Caki2 (cell line): ENCODE measurements around the gene ATG5. TPM values are rescaled to one million over a fixed set of nuclear protein-coding genes. Genes with fewer than 3 reads are reported as not detected.

ENCODE experiments used
- DNase-seq: peaks from one replicate; pipeline ENCODE4 v3.0.0-alpha.2; 2015; ENCODE audit warnings: low read depth
- in situ Hi-C: cut with HindIII; loops from 2 replicates; pipeline ENCODE4 v1.10.0; 2016; ENCODE audit warnings: low sequenced_read_pairs, low pct_unique_long_range_greater_than_20kb, mixed read lengths
- total RNA-seq: library from RNA; depleted of rRNA; stranded (reverse); fragments of >200 nt; shearing (Covaris generic); gene quantifications from 2 replicates; pipeline ENCODE4 v1.2.3, GENCODE V29; 2014; ENCODE audit warnings: low replicate concordance; rRNA removed

Gene ATG5
- total RNA-seq, 1 experiment from 2014 or later = 40.7 TPM

DNA sequence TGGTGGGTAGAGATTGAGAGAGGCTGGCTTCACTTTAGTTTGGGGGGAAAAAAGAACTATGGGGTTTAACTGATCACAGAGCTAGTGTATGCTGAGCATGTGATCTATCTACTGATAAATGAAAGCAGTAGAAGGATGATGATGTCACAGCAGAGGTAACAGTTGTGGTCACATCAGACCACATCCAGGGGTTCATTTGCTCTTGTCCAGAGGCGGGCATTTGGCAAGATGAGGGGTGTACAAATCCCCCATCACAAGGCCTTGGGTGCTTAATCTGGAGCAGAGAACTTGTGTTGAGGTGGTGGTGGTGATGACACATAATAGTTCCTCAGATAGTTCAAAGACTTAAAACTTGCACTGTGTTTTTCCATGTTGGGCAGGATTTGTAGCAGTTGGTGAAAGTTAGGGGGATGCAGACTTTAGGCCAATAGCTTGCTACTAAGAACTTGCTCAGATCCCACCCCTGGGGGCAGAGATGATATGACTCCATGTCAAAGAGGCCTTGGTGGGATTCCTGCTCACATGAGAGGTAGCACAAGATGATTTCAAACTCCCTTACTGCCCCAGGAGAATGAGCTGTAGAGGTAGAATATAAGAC, 176.0 kb downstream of the ATG5 start:
- no peak for DNase-seq
- in situ Hi-C loops = no loop called here

DNA sequence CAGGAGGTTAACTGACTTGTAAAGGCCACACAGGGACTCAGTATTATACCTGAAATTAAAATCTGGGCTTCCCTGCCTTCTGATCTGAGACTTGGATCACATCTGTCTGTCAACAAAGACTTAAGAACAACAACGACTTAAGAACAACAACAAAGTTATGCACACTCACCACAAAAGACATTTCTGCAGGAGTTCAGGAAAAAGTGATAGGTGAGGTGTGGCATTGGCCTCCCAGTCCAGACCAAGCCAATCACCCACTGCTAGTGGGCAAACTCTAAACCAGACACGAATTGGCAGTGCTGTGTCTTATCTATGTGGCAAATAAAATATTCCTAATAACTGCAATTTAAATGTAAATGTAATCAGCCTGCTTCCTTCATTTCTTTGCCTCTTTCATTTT, 178.1 kb downstream of the ATG5 start:
- DNase-seq = no peak
- in situ Hi-C loops = no loop called here

DNA sequence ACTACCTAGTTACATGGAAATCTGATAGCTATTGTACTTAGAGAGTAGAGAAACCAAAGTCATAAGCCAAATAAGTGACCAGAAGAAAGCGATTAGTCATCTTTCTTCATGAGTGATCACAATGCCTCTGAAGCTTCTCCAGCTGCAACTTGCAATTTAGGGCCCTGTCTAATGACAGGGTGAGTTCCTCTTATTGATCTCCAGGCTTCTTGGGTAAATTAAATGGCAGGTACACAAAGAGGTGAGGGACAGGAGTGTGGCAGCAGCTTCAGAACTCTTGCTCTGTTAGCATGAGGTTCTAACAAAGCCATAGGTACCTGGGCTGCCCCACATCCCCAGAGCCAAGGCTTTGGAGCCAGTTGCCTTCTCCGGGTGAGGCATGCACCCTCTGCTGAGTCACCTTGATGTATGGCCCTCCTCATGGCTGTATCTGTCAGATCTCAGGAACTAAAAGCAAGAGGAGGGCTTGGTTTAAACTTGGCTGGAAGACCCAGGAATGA, 178.7 kb downstream of the ATG5 start:
- in situ Hi-C loops = no loop called here
- peak; percentile 81 for DNase-seq

DNA sequence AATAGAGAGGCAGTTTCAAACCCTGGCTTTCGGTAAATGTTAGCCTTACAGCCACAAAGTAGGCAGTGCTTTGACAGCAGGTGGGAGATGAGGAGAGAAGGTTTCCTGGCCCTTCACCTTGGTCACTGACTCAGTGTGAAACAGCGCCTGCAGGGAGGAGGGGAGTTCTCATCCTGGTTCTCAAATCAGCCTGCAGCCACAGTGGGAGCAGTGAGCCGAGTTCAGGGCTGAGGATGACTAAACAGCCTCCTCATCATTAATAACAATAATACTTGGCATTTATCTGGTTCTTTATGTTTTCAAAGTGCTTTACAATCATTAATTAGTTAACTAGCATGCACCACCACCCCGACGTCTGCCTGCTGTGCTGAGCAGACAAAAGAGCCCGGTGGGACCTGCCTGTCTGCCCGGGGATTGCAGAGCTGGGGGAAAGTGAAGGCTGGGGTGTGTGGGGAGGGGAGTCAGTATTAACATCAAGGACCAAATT, 179.8 kb downstream of the ATG5 start:
- peak; percentile 53 for DNase-seq
- in situ Hi-C loops = no loop called here

DNA sequence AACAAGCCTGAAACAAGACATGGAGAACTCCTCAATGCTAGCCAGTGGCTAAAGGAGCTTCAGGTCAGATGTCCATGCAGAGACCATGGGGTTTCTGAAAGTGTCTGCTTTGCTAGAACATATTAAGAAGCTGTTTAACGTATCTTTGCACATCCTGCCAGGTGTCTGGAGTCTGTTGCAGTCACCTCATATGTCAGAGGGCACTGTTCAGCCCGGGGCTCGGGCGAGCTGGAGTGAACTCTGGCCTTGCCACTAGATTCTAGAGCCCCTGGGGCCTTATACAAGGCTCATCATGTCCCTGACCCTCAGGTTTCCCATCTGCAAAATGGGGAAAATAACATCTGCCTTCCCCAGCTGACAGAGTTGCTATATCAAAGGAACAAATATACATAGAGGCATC, 180.4 kb downstream of the ATG5 start:
- DNase-seq = no peak
- in situ Hi-C loops = no loop called here

DNA sequence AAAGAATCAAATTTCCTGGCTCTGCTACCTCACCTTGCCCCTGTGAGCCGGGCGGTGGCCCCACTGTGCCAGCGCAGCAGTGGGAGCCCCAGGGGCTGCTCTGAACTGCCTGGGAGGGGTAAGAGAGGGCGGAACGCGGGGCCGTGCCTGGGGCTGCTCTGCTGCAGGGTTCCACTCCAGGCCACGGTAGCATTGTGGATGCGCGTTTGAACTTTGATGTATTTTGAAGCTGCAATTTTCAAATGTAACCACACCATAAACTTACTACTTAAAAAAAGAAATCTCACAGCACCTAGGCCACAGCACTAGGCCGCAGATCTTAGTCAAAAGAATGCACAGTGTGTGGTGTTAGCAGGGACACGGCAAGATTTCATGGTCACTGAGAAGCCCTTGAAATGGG, 181.9 kb downstream of the ATG5 start:
- in situ Hi-C loops = no loop called here
- no peak for DNase-seq

DNA sequence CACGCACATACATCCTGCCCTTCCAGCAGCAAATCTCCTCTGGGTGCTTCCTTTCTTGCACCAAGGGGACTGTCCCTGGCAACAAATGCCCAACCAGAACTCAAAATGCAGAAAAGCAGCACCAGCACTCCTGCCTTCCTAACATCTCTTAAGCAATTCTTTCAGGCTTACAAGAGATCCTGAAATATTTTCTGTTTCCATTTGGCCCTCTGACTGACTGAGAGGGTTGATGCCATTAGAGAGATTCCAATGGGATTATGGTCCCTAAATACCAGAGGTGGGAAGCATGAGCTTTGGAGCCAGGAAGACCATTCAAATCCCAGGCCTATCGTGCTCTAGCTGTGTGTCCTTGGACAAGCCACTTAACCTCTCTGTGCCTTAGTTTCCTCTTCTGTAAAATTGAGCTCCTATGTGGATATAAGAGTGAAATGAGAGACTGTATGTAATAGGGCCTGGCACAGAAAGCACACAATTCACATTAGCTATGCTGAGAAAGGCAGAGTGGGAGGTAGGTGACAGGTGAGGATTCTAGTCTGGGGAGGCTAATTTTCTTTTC, 182.6 kb downstream of the ATG5 start:
- DNase-seq = no peak
- in situ Hi-C loops = no loop called here

DNA sequence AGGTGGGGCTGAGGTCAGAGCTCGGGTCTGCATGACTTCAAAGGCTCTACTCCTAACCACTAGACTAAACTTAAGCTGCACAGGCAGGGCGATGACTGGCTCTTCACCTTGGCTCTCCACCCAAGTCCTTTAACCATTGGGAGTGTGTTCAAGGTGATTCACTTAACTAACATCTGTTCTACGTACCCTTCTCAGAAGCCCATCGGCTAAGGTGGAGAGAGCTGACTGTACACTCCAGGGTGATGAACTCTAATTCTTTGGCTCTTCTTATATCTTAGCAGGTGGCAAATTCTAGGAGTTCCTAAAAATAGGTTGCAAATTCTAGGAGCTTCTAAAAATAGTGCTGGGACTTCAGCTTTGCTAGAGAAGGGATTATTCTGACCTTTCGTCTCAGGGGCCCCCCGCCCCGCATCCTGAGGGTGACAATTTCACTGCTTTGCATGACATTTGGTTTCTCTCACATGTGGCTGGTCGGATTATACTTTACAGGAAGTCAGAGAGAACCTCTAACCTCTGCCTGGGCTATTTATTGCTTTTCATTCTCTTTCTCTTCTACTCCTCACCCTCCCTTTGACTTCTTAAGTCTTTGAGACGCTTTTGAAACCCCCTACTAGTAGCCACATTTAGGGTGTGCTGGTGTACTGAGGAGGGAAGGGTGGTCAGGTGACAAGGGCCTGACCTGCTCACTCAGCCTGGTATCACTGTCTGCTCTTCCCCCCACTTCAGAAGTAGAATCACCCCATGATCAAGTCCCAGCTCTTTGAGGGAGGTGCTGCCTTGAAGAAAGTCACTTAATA, 183.9 kb downstream of the ATG5 start:
- DNase-seq = no peak
- in situ Hi-C loops = no loop called here

DNA sequence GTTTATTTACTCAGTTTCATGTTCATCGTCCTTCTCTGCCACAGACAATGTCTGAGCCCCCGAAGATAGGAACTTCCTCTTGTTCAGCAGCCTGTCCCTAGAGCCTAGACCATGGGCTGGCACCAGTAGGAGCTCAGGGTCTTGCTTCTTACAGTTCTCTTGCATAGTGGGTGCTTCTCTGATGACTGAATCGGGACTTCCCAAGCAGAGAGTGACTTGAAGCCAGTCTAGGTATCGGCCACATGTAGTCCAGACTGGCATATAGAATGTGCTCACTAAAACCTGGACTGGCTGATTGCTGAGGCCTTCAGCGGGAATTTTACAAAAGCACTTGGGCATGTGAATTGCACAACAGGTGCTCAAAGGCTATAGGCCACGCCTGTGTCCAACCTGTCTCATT, 187.4 kb downstream of the ATG5 start:
- DNase-seq = no peak
- in situ Hi-C loops = no loop called here

DNA sequence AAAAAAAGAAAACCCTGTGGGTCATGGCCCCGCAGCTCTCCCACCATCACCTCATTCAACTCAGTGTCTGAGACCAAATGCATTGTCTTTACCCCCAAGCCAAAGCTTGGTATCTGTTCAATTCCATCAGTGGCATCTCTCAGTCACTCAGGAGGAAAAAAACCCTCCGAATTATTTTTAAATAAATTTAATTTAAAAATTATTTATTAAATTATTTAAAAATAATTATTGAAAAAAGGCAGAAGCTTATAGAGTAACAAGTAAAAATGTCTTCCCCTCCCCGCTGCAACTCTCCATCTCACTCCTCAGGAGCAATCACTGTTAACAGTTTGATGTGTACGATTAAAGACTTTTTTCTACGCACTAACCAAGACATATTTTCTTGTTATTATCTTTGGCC, 188.7 kb downstream of the ATG5 start:
- in situ Hi-C loops = no loop called here

DNA sequence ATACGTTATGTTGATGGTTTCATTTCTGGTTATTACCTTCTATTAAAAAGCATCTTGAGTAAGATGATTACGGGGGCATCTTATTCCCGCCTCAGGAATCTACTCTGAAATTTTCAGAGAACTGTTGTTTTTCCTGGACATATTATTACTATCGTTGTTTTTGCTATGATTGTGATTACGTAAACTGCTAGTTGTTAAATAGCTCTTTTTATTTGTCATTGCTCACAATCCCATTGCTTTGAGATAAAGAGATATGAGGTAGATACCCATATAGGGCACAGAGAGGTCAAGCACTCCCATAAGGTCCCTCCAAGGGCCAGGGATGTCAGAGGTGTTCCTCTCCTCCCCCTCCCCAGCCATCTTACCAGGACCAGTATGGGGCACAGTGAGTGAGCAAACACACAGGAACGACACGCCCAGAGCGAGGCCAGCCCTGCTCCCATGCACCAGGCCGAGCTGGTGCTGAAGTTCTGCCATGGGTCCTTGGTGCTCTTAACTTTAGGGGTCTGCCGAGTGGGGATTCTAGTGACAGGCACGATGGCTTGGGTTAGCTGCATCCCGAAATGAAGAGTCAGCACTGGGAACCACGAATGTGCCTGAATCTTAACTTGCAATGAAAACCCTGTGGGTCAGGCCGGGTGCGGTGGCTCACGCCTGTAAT, 189.5 kb downstream of the ATG5 start:
- no peak for DNase-seq
- in situ Hi-C loops = no loop called here

More for the DNA sequence above, 188.7 kb downstream of the ATG5 start:
- DNase-seq = no peak

DNA sequence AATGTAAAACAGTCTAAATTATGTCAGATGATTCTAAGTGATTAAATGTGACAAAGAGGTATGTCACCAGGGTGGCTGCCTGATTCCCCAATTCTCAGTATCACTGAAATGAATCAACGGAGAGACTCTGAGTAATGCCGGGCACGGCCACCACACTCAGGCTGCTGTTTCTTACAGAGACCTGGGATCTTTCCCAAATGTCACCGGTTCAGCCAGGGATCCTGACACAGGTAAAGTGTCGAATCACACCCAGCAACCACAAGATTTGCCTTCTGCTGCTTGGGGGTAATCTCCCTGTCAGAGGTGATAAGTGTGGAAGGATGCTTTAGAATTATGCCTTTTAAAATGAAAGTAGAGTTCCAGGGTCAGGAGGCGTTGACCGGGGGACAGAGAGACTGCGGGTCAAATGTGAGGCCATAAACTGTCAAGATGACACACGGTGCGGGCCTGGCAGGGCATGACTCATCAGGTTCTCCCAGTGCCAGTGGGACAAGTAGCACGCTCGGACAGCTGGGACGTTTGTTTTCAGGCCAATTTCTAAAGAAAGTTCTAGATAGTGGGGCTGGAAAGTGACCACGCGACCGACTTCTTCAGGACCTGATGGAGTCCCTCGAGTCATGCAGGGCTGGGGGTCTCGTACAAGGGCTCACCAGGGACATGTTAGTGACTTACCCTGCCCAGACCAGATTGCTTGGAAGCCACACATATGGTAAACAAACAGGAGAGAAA, 190.5 kb downstream of the ATG5 start:
- peak; percentile 74 for DNase-seq
- in situ Hi-C loops = no loop called here

Other genes with a start within 250 kb of the ATG5 start
- 0.37 and 1.1 TPM in 2 replicates for gene PRDM1, start 239.4 kb downstream of the ATG5 start, total RNA-seq
- gene CRYBG1, start 35.0 kb upstream of the ATG5 start, total RNA-seq = 15.2 and 16.0 TPM in 2 replicates